Middle frontal gyrus (tissue), 1 donor: Measurements from ENCODE around the gene DMTF1.

ENCODE experiments used
- DNase-seq: peaks from one replicate; pipeline ENCODE4 v3.0.0-alpha.2; 2015; ENCODE audit warnings: low spot score; ENCODE audit errors: extremely low spot score

The DMTF1 gene

GRCh38 chr7:87146740-87147386 is 5.4 kb upstream of the DMTF1 start:
- DNase-seq: no peak

GRCh38 chr7:87147500-87147899 is 4.8 kb upstream of the DMTF1 start:
- no peak for DNase-seq

- no peak for DNase-seq
Observed at GRCh38 chr7:87148332-87148955, 3.8 kb upstream of the DMTF1 start.

GRCh38 chr7:87151002-87151728 is 1.1 kb upstream of the DMTF1 start:
- no peak for DNase-seq

GRCh38 chr7:87151729-87152111 is 533 bp upstream of the DMTF1 start:
- DNase-seq: peak; percentile 20

GRCh38 chr7:87152897-87153641 is 816 bp downstream of the DMTF1 start:
- DNase-seq: no peak

- DNase-seq: no peak
Observed at GRCh38 chr7:87154166-87154565, 1.9 kb downstream of the DMTF1 start.

GRCh38 chr7:87154569-87154968 is 2.3 kb downstream of the DMTF1 start:
- no peak for DNase-seq

GRCh38 chr7:87155788-87156187 is 3.5 kb downstream of the DMTF1 start:
- no peak for DNase-seq

GRCh38 chr7:87156709-87157108 is 4.5 kb downstream of the DMTF1 start:
- DNase-seq: no peak

GRCh38 chr7:87159538-87159937 is 7.3 kb downstream of the DMTF1 start:
- no peak for DNase-seq

- no peak for DNase-seq
Observed at GRCh38 chr7:87164433-87164832, 12.2 kb downstream of the DMTF1 start.

- no peak for DNase-seq
Observed at GRCh38 chr7:87170828-87171227, 18.6 kb downstream of the DMTF1 start.

GRCh38 chr7:87171282-87171934 is 19.2 kb downstream of the DMTF1 start:
- DNase-seq: no peak

GRCh38 chr7:87173471-87173870 is 21.2 kb downstream of the DMTF1 start:
- no peak for DNase-seq

- DNase-seq: no peak
Observed at GRCh38 chr7:87178320-87178719, 26.1 kb downstream of the DMTF1 start.

GRCh38 chr7:87179180-87179579 is 26.9 kb downstream of the DMTF1 start:
- no peak for DNase-seq

- no peak for DNase-seq
Observed at GRCh38 chr7:87187120-87187519, 34.9 kb downstream of the DMTF1 start.

- no peak for DNase-seq
Observed at GRCh38 chr7:87188930-87189329, 36.7 kb downstream of the DMTF1 start.

- DNase-seq: no peak
Observed at GRCh38 chr7:87190783-87191182, 38.5 kb downstream of the DMTF1 start.

GRCh38 chr7:87192784-87193487 is 40.7 kb downstream of the DMTF1 start:
- no peak for DNase-seq
